K562 (cell line): Measurements from ENCODE around the gene LRRC8E. TPM values are rescaled to one million over a fixed set of nuclear protein-coding genes. Genes with fewer than 3 reads are reported as not detected.

Experiments used
- ATF7 ChIP-seq: fragments of 450-650 bp; IDR thresholded peaks from 2 replicates; pipeline ENCODE4 v1.7.1; 2014; ENCODE audit warnings: mild to moderate bottlenecking, moderate library complexity
- BMI1 ChIP-seq: fragments of 150-350 bp; IDR thresholded peaks from 2 replicates; pipeline ENCODE4 v1.6.1; 2014; ENCODE audit warnings: low read length
- BRF1 ChIP-seq: IDR thresholded peaks from 3 replicates; pipeline ENCODE4 v1.6.1; 2011; ENCODE audit warnings: borderline replicate concordance, mild to moderate bottlenecking; ENCODE audit not compliant: insufficient read length; ENCODE audit errors: extremely low read depth
- CGGBP1 ChIP-seq: fragments of 250-450 bp; sonication (Bioruptor Pico); IDR thresholded peaks from 2 replicates; pipeline ENCODE4 v1.9.0; 2021; ENCODE audit warnings: mild to moderate bottlenecking
- E2F8 ChIP-seq: fragments of 450-650 bp; IDR thresholded peaks from 2 replicates; pipeline ENCODE4 v1.7.1; 2018; ENCODE audit warnings: mild to moderate bottlenecking, low read depth; ENCODE audit not compliant: partially characterized antibody
- EHMT2 ChIP-seq: fragments of 450-650 bp; IDR thresholded peaks from 2 replicates; pipeline ENCODE4 v1.6.1; 2018; ENCODE audit warnings: antibody characterized with exemption
- EP400 ChIP-seq: fragments of 450-650 bp; IDR thresholded peaks from 2 replicates; pipeline ENCODE4 v1.6.1; 2017; ENCODE audit warnings: antibody characterized with exemption, mild to moderate bottlenecking, moderate library complexity
- EZH2 ChIP-seq: IDR thresholded peaks from 2 replicates; pipeline ENCODE4 v1.6.1; 2012; ENCODE audit warnings: low read depth, mild to moderate bottlenecking, inconsistent platforms, low read length, borderline replicate concordance
- FOXO4 ChIP-seq: fragments of 450-650 bp; formaldehyde crosslinking; IDR thresholded peaks from 2 replicates; pipeline ENCODE4 v1.4.0; 2020; ENCODE audit warnings: mild to moderate bottlenecking, moderate library complexity
- IRF1 ChIP-seq: sonication (generic); formaldehyde crosslinking; IDR thresholded peaks from 2 replicates; pipeline ENCODE4 v1.8.0; 2022; ENCODE audit warnings: missing genetic modification reagents, mild to moderate bottlenecking, borderline replicate concordance
- MBD2 ChIP-seq: sonication (generic); IDR thresholded peaks from 2 replicates; pipeline ENCODE4 v1.6.1; 2016; ENCODE audit warnings: low read depth, borderline replicate concordance
- NR1H2 ChIP-seq: sonication (generic); formaldehyde crosslinking; IDR thresholded peaks from 2 replicates; pipeline ENCODE4 v1.4.0; 2020; ENCODE audit warnings: mild to moderate bottlenecking, missing genetic modification reagents
- POLR3G ChIP-seq: IDR thresholded peaks from 2 replicates; pipeline ENCODE4 v1.6.1; 2011; ENCODE audit not compliant: insufficient read length, insufficient replicate concordance; ENCODE audit errors: extremely low read depth
- SAP30 ChIP-seq: fragments of 200-600 bp; sonication (generic); IDR thresholded peaks from 2 replicates; pipeline ENCODE4 v1.6.1; 2012; ENCODE audit warnings: borderline replicate concordance, low read depth, mild to moderate bottlenecking, moderate library complexity, low read length, control low read depth, inconsistent platforms; ENCODE audit not compliant: insufficient read depth, poor library complexity, severe bottlenecking
- SIX5 ChIP-seq, 2 experiments: IDR thresholded peaks; 2 replicates each; pipeline ENCODE4 v1.6.1; 2011; ENCODE audit warnings: low read length in 2 of 2, borderline replicate concordance in 1 of 2, low read depth in 1 of 2, mild to moderate bottlenecking in 1 of 2, moderate library complexity in 1 of 2; ENCODE audit not compliant: insufficient read depth in 1 of 2
- SMARCB1 ChIP-seq: IDR thresholded peaks from 2 replicates; pipeline ENCODE4 v1.6.1; 2011; ENCODE audit warnings: improper control_type of control experiment, low read depth; ENCODE audit not compliant: insufficient read length
- TARDBP ChIP-seq: fragments of 450-650 bp; IDR thresholded peaks from 2 replicates; pipeline ENCODE4 v1.6.1; 2016
- TSC22D4 ChIP-seq: fragments of 450-650 bp; IDR thresholded peaks from 2 replicates; pipeline ENCODE4 v1.6.1; 2016; ENCODE audit warnings: missing genetic modification characterization, missing biosample characterization, control low read depth
- ZSCAN32 ChIP-seq: fragments of 450-650 bp; formaldehyde crosslinking; IDR thresholded peaks from 2 replicates; pipeline ENCODE4 v1.4.0; 2020; ENCODE audit warnings: mild to moderate bottlenecking, moderate library complexity
- ZZZ3 ChIP-seq: fragments of 450-650 bp; IDR thresholded peaks from 2 replicates; pipeline ENCODE4 v1.6.1; 2016; ENCODE audit warnings: antibody characterized with exemption, mild to moderate bottlenecking, moderate library complexity
- polyA plus RNA-seq, 8 experiments: library from polyadenylated mRNA; depleted of rRNA in 4 of 8; stranded (reverse) in 5 of 8; unstranded in 3 of 8; fragments of >200 nt; fragmentation: Nextera tagmentation in 2 of 8; fragmentation: Illumina TruSeq in 1 of 8; extraction: Ambion mirVana in 2 of 8; extraction: Trizol in 1 of 8; gene quantifications; 2 replicates each; pipeline versions ENCODE4 v1.2.1 to v1.2.3, GENCODE V29; 2011 to 2014; ENCODE audit warnings: inconsistent platforms in 1 of 8, missing spikeins in 1 of 8
- total RNA-seq, 7 experiments: library from RNA; depleted of rRNA in 6 of 7; stranded (reverse); fragments of >200 nt in 6 of 7; fragmentation: Illumina TruSeq in 2 of 7; extraction: Trizol in 2 of 7; gene quantifications; 2 replicates each; pipeline versions ENCODE4 v1.2.1 to v1.2.3, GENCODE V29; 2011 to 2021; ENCODE audit warnings: low replicate concordance in 1 of 7
- TF ChIP-seq, protein P1 (sequence below): sonication (generic); formaldehyde crosslinking; IDR thresholded peaks from 2 replicates; pipeline ENCODE4 v1.8.0; 2022; ENCODE audit warnings: mild to moderate bottlenecking, missing genetic modification reagents, borderline replicate concordance

LRRC8E gene
- total and polyA plus RNA-seq, 9 of the 15 experiments (the other 6 are each of a cell fraction or from before 2014, with no cell fraction given): 0.08 to 5.7 (median 3.5) TPM; not detected in 1

- TF ChIP-seq E2F8 (no peak), EHMT2 (no peak), TSC22D4 (no peak), IRF1 (no peak), EP400 (peak; percentile 47; the same call in 1 of the 2 replicates), ZZZ3 (no peak), SIX5 (IDR thresholded peaks at IDR 0.05; ENCODE audit: borderline replicate concordance in 1 of 2, insufficient read depth in 1 of 2, low read depth in 1 of 2, low read length in 2 of 2) (no peak), SAP30 (no peak), ZSCAN32 (no peak), POLR3G (no peak), NR1H2 (CRISPR knock-in tag) (no peak), MBD2 (no peak), BMI1 (no peak), CGGBP1 (CRISPR knock-in tag) (no peak), EZH2 (no peak), FOXO4 (no peak), BRF1 (no peak), ATF7 (peak; percentile 11; the same call in 1 of the 2 replicates), TARDBP (no peak), SMARCB1 (no peak)
- TF ChIP-seq, protein P1, sequence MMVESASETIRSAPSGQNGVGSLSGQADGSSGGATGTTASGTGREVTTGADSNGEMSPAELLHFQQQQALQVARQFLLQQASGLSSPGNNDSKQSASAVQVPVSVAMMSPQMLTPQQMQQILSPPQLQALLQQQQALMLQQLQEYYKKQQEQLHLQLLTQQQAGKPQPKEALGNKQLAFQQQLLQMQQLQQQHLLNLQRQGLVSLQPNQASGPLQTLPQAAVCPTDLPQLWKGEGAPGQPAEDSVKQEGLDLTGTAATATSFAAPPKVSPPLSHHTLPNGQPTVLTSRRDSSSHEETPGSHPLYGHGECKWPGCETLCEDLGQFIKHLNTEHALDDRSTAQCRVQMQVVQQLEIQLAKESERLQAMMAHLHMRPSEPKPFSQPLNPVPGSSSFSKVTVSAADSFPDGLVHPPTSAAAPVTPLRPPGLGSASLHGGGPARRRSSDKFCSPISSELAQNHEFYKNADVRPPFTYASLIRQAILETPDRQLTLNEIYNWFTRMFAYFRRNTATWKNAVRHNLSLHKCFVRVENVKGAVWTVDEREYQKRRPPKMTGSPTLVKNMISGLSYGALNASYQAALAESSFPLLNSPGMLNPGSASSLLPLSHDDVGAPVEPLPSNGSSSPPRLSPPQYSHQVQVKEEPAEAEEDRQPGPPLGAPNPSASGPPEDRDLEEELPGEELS (CRISPR knock-in tag): no peak
These were observed 32.4 kb downstream of the LRRC8E start (continued) for GRCh38 chr19:7920519-7921301.
